Parathyroid adenoma (tissue), 2 donors: ENCODE data around the gene SH3BP5L.

Experiments
- H2AFZ ChIP-seq: fragments of 300-600 bp; sonication (generic); one replicate; pipeline ENCODE4 v1.7.0; 2017; ENCODE audit warnings: antibody characterized with exemption, mild to moderate bottlenecking
- H3K27ac ChIP-seq: fragments of 300-600 bp; sonication (generic); one replicate; pipeline ENCODE4 v1.7.0; 2017
- H3K27me3 ChIP-seq: fragments of 300-600 bp; sonication (generic); one replicate; pipeline ENCODE4 v1.7.0; 2017; ENCODE audit warnings: low read length; ENCODE audit not compliant: control insufficient read depth, insufficient read depth
- H3K36me3 ChIP-seq: fragments of 300-600 bp; sonication (generic); one replicate; pipeline ENCODE4 v1.7.0; 2017; ENCODE audit warnings: low read length; ENCODE audit not compliant: control insufficient read depth, insufficient read depth
- H3K4me1 ChIP-seq: fragments of 300-600 bp; sonication (generic); one replicate; pipeline ENCODE4 v1.7.0; 2017; ENCODE audit warnings: control low read depth
- H3K4me2 ChIP-seq: fragments of 300-600 bp; sonication (generic); one replicate; pipeline ENCODE4 v1.7.0; 2017; ENCODE audit warnings: low read length
- H3K4me3 ChIP-seq: fragments of 300-600 bp; sonication (generic); one replicate; pipeline ENCODE4 v1.7.0; 2017; ENCODE audit warnings: low read depth, low read length
- H3K79me2 ChIP-seq: fragments of 300-600 bp; sonication (generic); one replicate; pipeline ENCODE4 v1.7.0; 2017; ENCODE audit warnings: control low read depth
- H3K9ac ChIP-seq: fragments of 300-600 bp; sonication (generic); one replicate; pipeline ENCODE4 v1.7.0; 2017; ENCODE audit warnings: mild to moderate bottlenecking
- H3K9me3 ChIP-seq: fragments of 300-600 bp; sonication (generic); one replicate; pipeline ENCODE4 v1.7.0; 2017; ENCODE audit warnings: low read length; ENCODE audit not compliant: control insufficient read depth
- CTCF ChIP-seq: fragments of 300-600 bp; sonication (generic); IDR thresholded peaks from one replicate; pipeline ENCODE4 v1.7.0; 2017; ENCODE audit warnings: antibody characterized with exemption, mild to moderate bottlenecking
- donor health status: primary hyperparathyroidism.

SH3BP5L gene

DNA sequence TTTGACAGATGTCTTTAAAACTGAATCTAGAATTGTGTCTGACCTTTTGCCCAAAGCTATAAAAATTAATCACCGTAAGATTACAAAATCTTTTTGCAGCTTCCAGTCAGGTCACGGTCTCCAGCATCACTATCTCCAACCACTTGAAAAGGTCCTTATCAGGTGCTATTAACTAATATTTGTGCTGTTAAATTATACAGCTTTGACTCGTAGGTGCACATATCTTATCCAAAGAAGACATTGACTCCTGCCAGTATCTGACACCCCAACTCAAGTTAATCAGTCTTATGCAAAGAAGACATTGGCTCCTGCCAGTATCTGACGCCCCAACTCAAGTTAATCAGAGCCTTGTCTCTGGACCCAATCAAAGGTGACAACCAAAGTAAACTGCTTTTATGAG lies 50.3 kb downstream of the SH3BP5L start:
- Histone ChIP-seq H3K79me2 (no peaks in the 10 kb centered on the region), H3K9ac (no peak overlapping the region), H3K9me3 (no peaks in the 10 kb centered on the region), H3K4me2 (no peak overlapping the region), H2AFZ (no peak overlapping the region), H3K4me1 (no peaks in the 10 kb centered on the region), H3K27me3 (no peaks in the 10 kb centered on the region), H3K36me3 (no peaks in the 10 kb centered on the region), H3K27ac (no peak overlapping the region), H3K4me3 (no peak overlapping the region)
- TF ChIP-seq CTCF, result no peak
